ENCODE measurements around the gene IFFO2. TPM values are rescaled to one million over a fixed set of nuclear protein-coding genes. Genes with fewer than 3 reads are reported as not detected.

Gene IFFO2
- total and polyA plus RNA-seq, 2 donors (not counting 1 experiment from before 2014, with no cell fraction given), result 16.8 to 19.2 TPM

DNA sequence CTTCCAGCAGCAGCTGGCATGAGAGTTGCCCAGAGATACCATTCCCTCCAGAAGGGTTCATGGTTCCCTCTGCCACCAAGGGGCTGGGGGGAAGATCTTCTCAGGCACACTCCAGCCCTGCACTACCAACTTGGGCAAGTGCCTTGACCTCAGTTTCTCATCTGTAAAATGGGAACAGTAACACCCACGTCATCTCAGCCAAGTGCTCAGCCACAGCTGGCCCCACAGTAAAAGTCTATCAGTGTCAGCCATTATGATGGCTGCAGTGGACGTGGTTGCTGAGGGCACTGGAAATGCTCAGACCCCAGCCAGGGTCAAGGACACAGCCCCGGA is 80.7 kb downstream of the IFFO2 start:
- no peaks in the 10 kb centered on the region for H3K79me2 ChIP-seq (ENCODE audit: control insufficient read depth, insufficient read depth, low read length)
- POLR2A ChIA-PET, result no interaction called here

DNA sequence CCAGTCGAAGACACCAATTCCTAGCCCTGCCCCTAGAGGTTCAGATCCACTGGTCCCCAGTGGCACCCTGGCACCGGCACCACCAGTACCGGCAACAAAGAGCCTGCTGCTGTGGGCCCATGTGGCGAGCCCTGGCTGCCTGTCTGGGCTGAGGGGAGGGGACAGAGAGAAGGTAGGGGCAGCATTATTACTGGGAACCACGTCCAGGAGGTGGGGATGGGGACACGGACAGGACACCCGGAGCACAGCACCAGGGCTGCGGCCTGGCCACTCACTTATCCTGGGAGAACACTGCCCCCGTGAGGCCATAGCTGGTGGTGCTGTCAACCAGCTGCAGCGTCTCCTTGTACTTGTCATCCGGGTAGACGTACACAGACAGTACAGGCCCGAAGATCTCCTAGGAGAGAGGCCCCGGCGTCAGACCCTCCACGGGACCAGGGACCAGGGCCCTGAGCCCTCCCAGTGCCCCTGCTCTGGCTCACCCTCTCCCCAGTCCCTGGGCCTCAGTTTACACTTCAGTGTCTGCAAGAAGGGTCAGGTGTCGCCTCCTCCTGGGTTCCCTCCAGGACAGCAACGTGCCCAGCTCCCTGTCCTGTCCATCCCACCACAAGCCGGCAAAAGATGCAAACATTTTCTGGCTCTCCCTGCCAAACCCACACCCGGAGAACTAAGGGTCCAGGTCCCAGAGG is 81.2 kb downstream of the IFFO2 start:
- Mint-ChIP-seq H3K4me1 (no peaks in the 10 kb centered on the region), H3K27me3 (no peaks in the 10 kb centered on the region), H3K9me3 (ENCODE audit: insufficient read depth) (no peaks in the 10 kb centered on the region), H3K27ac (no peak overlapping the region), H3K4me3 (no peak overlapping the region)
- Histone ChIP-seq H3K9ac (ENCODE audit: low read length) (no peak overlapping the region), H3K4me1 (ENCODE audit: control insufficient read depth in 2 of 2, insufficient read depth in 2 of 2, low read length in 2 of 2) (no peaks in the 10 kb centered on the region), H3K4me3 (ENCODE audit: control extremely low read depth in 1 of 5, extremely low read depth in 1 of 5, insufficient read depth in 1 of 5, low read depth in 2 of 5, low read length in 4 of 5) (no peak overlapping the region), H4K20me1 (ENCODE audit: control insufficient read depth, insufficient read depth, low read length, poor library complexity, severe bottlenecking) (no peaks in the 10 kb centered on the region), H3K27ac (ENCODE audit: low read length in 2 of 2) (no peak overlapping the region), H3K27me3 (replicated peaks in 1 of 4; ENCODE audit: control extremely low read depth in 1 of 4, control insufficient read depth in 3 of 4, insufficient read depth in 4 of 4, low read length in 3 of 4) (no peaks in the 10 kb centered on the region), H3K9me3 (ENCODE audit: control extremely low read depth in 1 of 3, control insufficient read depth in 2 of 3, insufficient read depth in 1 of 3, low read length in 2 of 3) (no peaks in the 10 kb centered on the region), H2AFZ (ENCODE audit: insufficient read depth, low read depth, low read length, poor library complexity, severe bottlenecking) (no peak overlapping the region), H3K36me3 (replicated peaks in 1 of 2; ENCODE audit: control extremely low read depth in 1 of 2, control insufficient read depth in 1 of 2, extremely low read depth in 1 of 2, insufficient read depth in 2 of 2, low read length in 1 of 2) (peaks cover 0 to 3% of the 10 kb centered on the region in 2 experiments), H3K4me2 (replicated peaks; ENCODE audit: low read depth, low read length, poor library complexity, severe bottlenecking) (no peak overlapping the region), H3K79me2 (ENCODE audit: control insufficient read depth, insufficient read depth, low read length) (no peaks in the 10 kb centered on the region)
- ATAC-seq (ENCODE audit: low read depth) (peak; percentile 47), DNase-seq (peak; percentile 62)
- CTCF ChIA-PET, result interaction anchor here (0.7 to 1.9 kb wide), 6 partner anchors 9 to 279 kb away, joined by 3 to 8 read pairs (median 4); no protein-coding TSS in a partner anchor
- intact Hi-C loops (cut with micrococcal nuclease), result no loop called here
- TF ChIP-seq, protein P1, sequence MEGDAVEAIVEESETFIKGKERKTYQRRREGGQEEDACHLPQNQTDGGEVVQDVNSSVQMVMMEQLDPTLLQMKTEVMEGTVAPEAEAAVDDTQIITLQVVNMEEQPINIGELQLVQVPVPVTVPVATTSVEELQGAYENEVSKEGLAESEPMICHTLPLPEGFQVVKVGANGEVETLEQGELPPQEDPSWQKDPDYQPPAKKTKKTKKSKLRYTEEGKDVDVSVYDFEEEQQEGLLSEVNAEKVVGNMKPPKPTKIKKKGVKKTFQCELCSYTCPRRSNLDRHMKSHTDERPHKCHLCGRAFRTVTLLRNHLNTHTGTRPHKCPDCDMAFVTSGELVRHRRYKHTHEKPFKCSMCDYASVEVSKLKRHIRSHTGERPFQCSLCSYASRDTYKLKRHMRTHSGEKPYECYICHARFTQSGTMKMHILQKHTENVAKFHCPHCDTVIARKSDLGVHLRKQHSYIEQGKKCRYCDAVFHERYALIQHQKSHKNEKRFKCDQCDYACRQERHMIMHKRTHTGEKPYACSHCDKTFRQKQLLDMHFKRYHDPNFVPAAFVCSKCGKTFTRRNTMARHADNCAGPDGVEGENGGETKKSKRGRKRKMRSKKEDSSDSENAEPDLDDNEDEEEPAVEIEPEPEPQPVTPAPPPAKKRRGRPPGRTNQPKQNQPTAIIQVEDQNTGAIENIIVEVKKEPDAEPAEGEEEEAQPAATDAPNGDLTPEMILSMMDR (IDR thresholded peaks at IDR 0.05), result peak; percentile 78
- TF ChIP-seq EZH2 (IDR thresholded peaks at IDR 0.05; ENCODE audit: borderline replicate concordance, insufficient read depth, low read depth, low read length, poor library complexity, severe bottlenecking), result no peak
- WGBS (ENCODE audit: insufficient coverage), result 65% methylated on average over 20 of the region's 20 CpGs
- POLR2A ChIA-PET, result no interaction called here

More for the DNA sequence above, 80.7 kb downstream of the IFFO2 start:
- intact Hi-C loops (cut with micrococcal nuclease), result no loop called here
- Mint-ChIP-seq H3K9me3 (ENCODE audit: insufficient read depth) (no peaks in the 10 kb centered on the region), H3K4me1 (no peaks in the 10 kb centered on the region), H3K4me3 (no peak overlapping the region), H3K27me3 (no peaks in the 10 kb centered on the region), H3K27ac (no peak overlapping the region)
- H3K9ac ChIP-seq (ENCODE audit: low read length), result no peak overlapping the region
- ATAC-seq (ENCODE audit: low read depth) (no peak), DNase-seq (no peak)
- H3K4me1 ChIP-seq (ENCODE audit: control insufficient read depth in 2 of 2, insufficient read depth in 2 of 2, low read length in 2 of 2), result no peaks in the 10 kb centered on the region
- CTCF ChIA-PET, result interaction anchor here (0.7 to 1.9 kb wide), 5 partner anchors 8 to 279 kb away, joined by 3 to 8 read pairs (median 4); no protein-coding TSS in a partner anchor
- H2AFZ ChIP-seq (ENCODE audit: insufficient read depth, low read depth, low read length, poor library complexity, severe bottlenecking), result no peak overlapping the region
- no peak overlapping the region for H3K27ac ChIP-seq (ENCODE audit: low read length in 2 of 2)
- TF ChIP-seq, protein P1 (IDR thresholded peaks at IDR 0.05), result no peak
- TF ChIP-seq EZH2 (IDR thresholded peaks at IDR 0.05; ENCODE audit: borderline replicate concordance, insufficient read depth, low read depth, low read length, poor library complexity, severe bottlenecking), result no peak
- peaks cover 0 to 3% of the 10 kb centered on the region in 2 experiments for H3K36me3 ChIP-seq (replicated peaks in 1 of 2; ENCODE audit: control extremely low read depth in 1 of 2, control insufficient read depth in 1 of 2, extremely low read depth in 1 of 2, insufficient read depth in 2 of 2, low read length in 1 of 2)
- H3K27me3 ChIP-seq (replicated peaks in 1 of 4; ENCODE audit: control extremely low read depth in 1 of 4, control insufficient read depth in 3 of 4, insufficient read depth in 4 of 4, low read length in 3 of 4), result no peaks in the 10 kb centered on the region
- WGBS (ENCODE audit: insufficient coverage), result 81% methylated on average over 3 of the region's 3 CpGs
- no peaks in the 10 kb centered on the region for H3K9me3 ChIP-seq (ENCODE audit: control extremely low read depth in 1 of 3, control insufficient read depth in 2 of 3, insufficient read depth in 1 of 3, low read length in 2 of 3)
- no peaks in the 10 kb centered on the region for H4K20me1 ChIP-seq (ENCODE audit: control insufficient read depth, insufficient read depth, low read length, poor library complexity, severe bottlenecking)
- H3K4me3 ChIP-seq (ENCODE audit: control extremely low read depth in 1 of 5, extremely low read depth in 1 of 5, insufficient read depth in 1 of 5, low read depth in 2 of 5, low read length in 4 of 5), result no peak overlapping the region
- no peak overlapping the region for H3K4me2 ChIP-seq (replicated peaks; ENCODE audit: low read depth, low read length, poor library complexity, severe bottlenecking)
